ENCODE data around the gene SYNJ1. TPM values are rescaled to one million over a fixed set of nuclear protein-coding genes. Genes with fewer than 3 reads are reported as not detected.

The SYNJ1 gene
- total and polyA plus RNA-seq, 2 of the 13 experiments (the other 11 are each of a cell fraction or from before 2014, with no cell fraction given), result 2.0 to 2.7 TPM

GRCh38 chr21:32777269-32777668, 49.5 kb upstream of the SYNJ1 start:
- Histone ChIP-seq H3K4me3 (replicated peaks in 1 of 3; ENCODE audit: insufficient read depth in 1 of 3, low read depth in 2 of 3, low read length in 3 of 3) (no peak overlapping the region), H3K4me1 (ENCODE audit: insufficient read depth, low read length) (peaks cover 14% of the 10 kb centered on the region), H3K27ac (ENCODE audit: extremely low read length, insufficient read depth, low read length) (no peak overlapping the region), H3K9ac (ENCODE audit: insufficient read depth, low read depth, low read length) (no peak overlapping the region), H3K36me3 (replicated peaks in 1 of 2; ENCODE audit: control insufficient read depth in 1 of 2, insufficient read depth in 2 of 2, low read length in 2 of 2) (no peaks in the 10 kb centered on the region), H3K79me2 (ENCODE audit: insufficient read depth, low read length) (no peaks in the 10 kb centered on the region), H4K20me1 (ENCODE audit: insufficient read depth, low read length) (no peaks in the 10 kb centered on the region), H2AFZ (ENCODE audit: low read length) (no peak overlapping the region), H3K4me2 (ENCODE audit: low read depth, low read length) (no peak overlapping the region), H3K27me3 (ENCODE audit: control insufficient read depth in 1 of 2, insufficient read depth in 2 of 2, low read length in 2 of 2) (no peaks in the 10 kb centered on the region), H3K9me3 (ENCODE audit: low read length) (no peaks in the 10 kb centered on the region)
- intact Hi-C loops (cut with micrococcal nuclease; ENCODE audit: unreplicated experiment) (no loop called here), in situ Hi-C loops (cut with HindIII; ENCODE audit: extremely low pct_ligation_motif_present, low pct_unique_long_range_greater_than_20kb) (no loop called here)
- 96% methylated on average over 1 of the region's 1 CpG for WGBS (ENCODE audit: low lambda C conversion rate)
- DNase-seq (ENCODE audit: low spot score) (no peak), FAIRE-seq (no peak), ATAC-seq (no peak)
- TF ChIP-seq ZNF557 (CRISPR knock-in tag; IDR thresholded peaks at IDR 0.05) (no peak), ATF7 (IDR thresholded peaks at IDR 0.05) (0 out of 2 replicates have a peak, but pooled peaks have one; percentile 19), ATF7 (CRISPR knock-in tag; IDR thresholded peaks at IDR 0.05) (no peak)
- ChIA-PET CTCF (ENCODE audit: low intra/inter-chr PET ratio, low total read pairs) (no interaction called here), POLR2A (interaction anchor here (1.5 kb wide), 1 partner anchor 49 kb away, joined by 3 read pairs; the partner anchor contains the start of gene SYNJ1)
- BruUV-seq (replicated peaks), result no TSS peak

GRCh38 chr21:32776743-32777142, 48.9 kb upstream of the SYNJ1 start:
- Histone ChIP-seq H3K4me1 (ENCODE audit: insufficient read depth, low read length) (peaks cover 14% of the 10 kb centered on the region), H2AFZ (ENCODE audit: low read length) (no peak overlapping the region), H3K4me3 (replicated peaks in 1 of 3; ENCODE audit: insufficient read depth in 1 of 3, low read depth in 2 of 3, low read length in 3 of 3) (no peak overlapping the region), H3K4me2 (ENCODE audit: low read depth, low read length) (no peak overlapping the region), H4K20me1 (ENCODE audit: insufficient read depth, low read length) (no peaks in the 10 kb centered on the region), H3K36me3 (replicated peaks in 1 of 2; ENCODE audit: control insufficient read depth in 1 of 2, insufficient read depth in 2 of 2, low read length in 2 of 2) (no peaks in the 10 kb centered on the region), H3K9me3 (ENCODE audit: low read length) (no peaks in the 10 kb centered on the region), H3K27ac (ENCODE audit: extremely low read length, insufficient read depth, low read length) (no peak overlapping the region), H3K79me2 (ENCODE audit: insufficient read depth, low read length) (no peaks in the 10 kb centered on the region), H3K9ac (ENCODE audit: insufficient read depth, low read depth, low read length) (no peak overlapping the region), H3K27me3 (ENCODE audit: control insufficient read depth in 1 of 2, insufficient read depth in 2 of 2, low read length in 2 of 2) (no peaks in the 10 kb centered on the region)
- ATAC-seq (no peak), DNase-seq (ENCODE audit: low spot score) (no peak), FAIRE-seq (no peak)
- no TSS peak for BruUV-seq (replicated peaks)
- TF ChIP-seq THRA (CRISPR knock-in tag; IDR thresholded peaks at IDR 0.05; ENCODE audit: borderline replicate concordance) (no peak), MLX (CRISPR knock-in tag; IDR thresholded peaks at IDR 0.05) (no peak), SNRNP70 (IDR thresholded peaks at IDR 0.05; ENCODE audit: low read depth, low read length) (no peak), CEBPZ (IDR thresholded peaks at IDR 0.05; ENCODE audit: low read length) (no peak), ARNT (IDR thresholded peaks at IDR 0.05) (no peak), CAMTA2 (CRISPR knock-in tag; IDR thresholded peaks at IDR 0.05; ENCODE audit: borderline replicate concordance) (no peak), DBP (CRISPR knock-in tag; IDR thresholded peaks at IDR 0.05; ENCODE audit: not compliant biosample characterization) (no peak), HDAC2 (CRISPR knock-in tag; IDR thresholded peaks at IDR 0.05) (no peak)
- POLR2A ChIA-PET, result interaction anchor here (1.5 kb wide), 1 partner anchor 48 kb away, joined by 3 read pairs; the partner anchor contains the start of gene SYNJ1
- CTCF ChIA-PET (ENCODE audit: low intra/inter-chr PET ratio, low total read pairs), result no interaction called here
- WGBS (ENCODE audit: low lambda C conversion rate), result 96% methylated on average over 6 of the region's 6 CpGs
- intact Hi-C loops (cut with micrococcal nuclease; ENCODE audit: unreplicated experiment), result no loop called here
- in situ Hi-C loops (cut with HindIII; ENCODE audit: extremely low pct_ligation_motif_present, low pct_unique_long_range_greater_than_20kb), result no loop called here
